Measurements from ENCODE around the gene BNC2. TPM values are rescaled to one million over a fixed set of nuclear protein-coding genes. Genes with fewer than 3 reads are reported as not detected.

Gene BNC2
- total RNA-seq, 4 donors from 2014 or later: 17.2 to 26.7 (median 20.1) TPM

- TF ChIP-seq CTCF (IDR thresholded peaks at IDR 0.05; ENCODE audit: low read depth): no peak
These were observed 115.8 kb downstream of the BNC2 start for GRCh38 chr9:16754662-16755061.

- no peak for TF ChIP-seq CTCF (IDR thresholded peaks at IDR 0.05; ENCODE audit: low read depth)
These were observed 117.2 kb downstream of the BNC2 start for GRCh38 chr9:16753256-16753655.

GRCh38 chr9:16752601-16753000 lies 117.9 kb downstream of the BNC2 start:
- TF ChIP-seq CTCF (IDR thresholded peaks at IDR 0.05; ENCODE audit: low read depth): no peak

GRCh38 chr9:16750553-16750952 lies 119.9 kb downstream of the BNC2 start:
- no peak for TF ChIP-seq CTCF (IDR thresholded peaks at IDR 0.05; ENCODE audit: low read depth)

- TF ChIP-seq CTCF (IDR thresholded peaks at IDR 0.05; ENCODE audit: low read depth): no peak
These were observed 125.1 kb downstream of the BNC2 start for GRCh38 chr9:16745359-16745758.

GRCh38 chr9:16744394-16744793 lies 126.1 kb downstream of the BNC2 start:
- no peak for TF ChIP-seq CTCF (IDR thresholded peaks at IDR 0.05; ENCODE audit: low read depth)

- TF ChIP-seq CTCF (IDR thresholded peaks at IDR 0.05; ENCODE audit: low read depth): no peak
These were observed 127.1 kb downstream of the BNC2 start for GRCh38 chr9:16743375-16743774.

Measured in subcutaneous adipose tissue (tissue), 4 donors.